Epithelial cell of proximal tubule (primary cell): Measurements from ENCODE around the gene ENPP1. TPM values are rescaled to one million over a fixed set of nuclear protein-coding genes. Genes with fewer than 3 reads are reported as not detected.
A peak's percentile ranks its signal among the peaks of the same experiment; 100 is the strongest.
"Not testable (repeated sequence)": the region's sequence is repeated elsewhere in the genome, so short reads cannot be mapped to it uniquely, and the experiment has no call there.

ENCODE experiments used
- DNase-seq: peaks from one replicate; pipeline ENCODE4 v3.0.0-alpha.2; 2011; ENCODE audit warnings: low read depth
- H3K4me3 ChIP-seq: 2 replicates; pipeline ENCODE4 v1.5.1; 2011; ENCODE audit warnings: low read depth, mild to moderate bottlenecking, low read length
- total RNA-seq: library from RNA; depleted of rRNA; stranded (reverse); fragments of >200 nt; gene quantifications from 2 replicates; pipeline ENCODE4 v1.2.3, GENCODE V29; 2015
- TF ChIP-seq, protein P1 (sequence below): conservative IDR thresholded peaks from 2 replicates; pipeline ENCODE4 v1.5.1; 2012; ENCODE audit warnings: low read depth, mild to moderate bottlenecking, low read length

The ENPP1 gene
- total RNA-seq, 1 donor from 2014 or later: 3.5 TPM

GRCh38 chr6:131910956-131911355, 103.1 kb downstream of the ENPP1 start:
- DNase-seq: no peak
- TF ChIP-seq, protein P1, sequence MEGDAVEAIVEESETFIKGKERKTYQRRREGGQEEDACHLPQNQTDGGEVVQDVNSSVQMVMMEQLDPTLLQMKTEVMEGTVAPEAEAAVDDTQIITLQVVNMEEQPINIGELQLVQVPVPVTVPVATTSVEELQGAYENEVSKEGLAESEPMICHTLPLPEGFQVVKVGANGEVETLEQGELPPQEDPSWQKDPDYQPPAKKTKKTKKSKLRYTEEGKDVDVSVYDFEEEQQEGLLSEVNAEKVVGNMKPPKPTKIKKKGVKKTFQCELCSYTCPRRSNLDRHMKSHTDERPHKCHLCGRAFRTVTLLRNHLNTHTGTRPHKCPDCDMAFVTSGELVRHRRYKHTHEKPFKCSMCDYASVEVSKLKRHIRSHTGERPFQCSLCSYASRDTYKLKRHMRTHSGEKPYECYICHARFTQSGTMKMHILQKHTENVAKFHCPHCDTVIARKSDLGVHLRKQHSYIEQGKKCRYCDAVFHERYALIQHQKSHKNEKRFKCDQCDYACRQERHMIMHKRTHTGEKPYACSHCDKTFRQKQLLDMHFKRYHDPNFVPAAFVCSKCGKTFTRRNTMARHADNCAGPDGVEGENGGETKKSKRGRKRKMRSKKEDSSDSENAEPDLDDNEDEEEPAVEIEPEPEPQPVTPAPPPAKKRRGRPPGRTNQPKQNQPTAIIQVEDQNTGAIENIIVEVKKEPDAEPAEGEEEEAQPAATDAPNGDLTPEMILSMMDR: no peak
- H3K4me3 ChIP-seq: no peak overlapping the region

DNA sequence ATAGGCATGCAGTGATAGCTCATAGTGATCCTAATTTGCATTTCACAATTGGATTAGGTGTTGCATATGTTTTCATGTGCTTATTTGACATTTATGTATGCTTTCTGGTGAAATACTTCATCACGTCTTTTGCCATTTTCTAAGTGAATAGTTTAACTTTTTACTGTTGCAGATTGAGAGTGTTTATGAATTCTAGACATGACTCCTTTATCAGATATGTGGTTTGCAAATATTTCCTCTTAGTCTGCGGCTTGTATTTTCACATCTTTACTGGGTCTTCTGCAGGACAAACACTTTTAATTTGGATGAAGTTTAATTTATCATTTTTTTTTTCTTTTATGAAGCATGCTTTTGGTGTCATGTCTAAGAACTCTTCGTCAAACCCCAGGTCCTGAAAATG, 104.1 kb downstream of the ENPP1 start:
- DNase-seq: no peak
- no peak overlapping the region for H3K4me3 ChIP-seq
- TF ChIP-seq, protein P1: no peak

DNA sequence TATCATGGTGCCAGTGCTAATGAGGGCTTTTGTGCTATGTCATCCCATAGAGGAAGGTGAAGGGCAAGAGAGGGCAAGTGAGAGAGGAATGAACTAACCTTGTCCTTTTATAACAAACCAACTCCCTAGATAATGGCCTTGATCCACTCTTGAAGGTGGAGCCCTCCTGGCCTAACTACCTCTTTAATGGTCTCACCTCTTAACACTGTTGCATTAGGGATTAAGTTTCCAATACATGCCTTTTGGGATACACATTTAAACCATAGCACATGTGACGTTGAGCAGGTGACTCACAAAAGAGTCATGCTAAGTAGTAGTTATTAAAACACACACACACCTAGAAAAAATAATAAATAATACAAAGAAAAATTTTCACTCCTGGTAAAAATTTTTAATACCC, 106.4 kb downstream of the ENPP1 start:
- TF ChIP-seq, protein P1: no peak
- no peak for DNase-seq
- H3K4me3 ChIP-seq: no peak overlapping the region

GRCh38 chr6:131914967-131915751, 107.3 kb downstream of the ENPP1 start:
- TF ChIP-seq, protein P1: peak; percentile 95
- no peak for DNase-seq
- H3K4me3 ChIP-seq: no peak overlapping the region

- not testable (repeated sequence) for H3K4me3 ChIP-seq, DNase-seq
Observed at GRCh38 chr6:131916091-131916796, 108.4 kb downstream of the ENPP1 start.

DNA sequence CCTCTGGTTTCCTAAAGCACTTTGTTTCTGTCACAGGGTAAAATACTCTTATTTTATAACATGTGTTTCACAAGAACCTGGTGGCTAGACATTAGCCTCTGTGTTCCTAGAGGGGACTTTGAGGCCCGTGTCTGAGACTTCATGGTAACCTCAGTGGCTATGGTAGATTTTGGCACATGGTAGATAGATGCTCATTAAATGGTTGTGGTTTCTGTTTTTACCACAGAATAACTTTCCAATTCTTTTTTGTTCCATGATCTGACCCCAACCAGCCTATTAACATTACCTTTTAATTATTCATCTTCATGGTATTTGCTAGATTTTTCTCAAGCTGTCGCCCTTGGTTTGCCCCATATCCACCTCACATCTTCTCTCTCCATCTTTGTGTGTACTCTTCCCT, 109.0 kb downstream of the ENPP1 start:
- no peak overlapping the region for H3K4me3 ChIP-seq
- DNase-seq: no peak
- TF ChIP-seq, protein P1: no peak

GRCh38 chr6:131917318-131917717, 109.5 kb downstream of the ENPP1 start:
- H3K4me3 ChIP-seq: no peak overlapping the region
- TF ChIP-seq, protein P1: no peak
- no peak for DNase-seq
